HuH-7.5 (cell line): ENCODE results near the gene HNRNPD.
"Not testable (repeated sequence)": the region's sequence is repeated elsewhere in the genome, so short reads cannot be mapped to it uniquely, and the experiment has no call there.

ENCODE experiments used
- DNase-seq: peaks from one replicate; pipeline ENCODE4 v3.0.0; 2011; ENCODE audit warnings: low spot score

Gene HNRNPD

GRCh38 chr4:82372517-82373485 lies 990 bp downstream of the HNRNPD start:
- DNase-seq, result peak; percentile 55

GRCh38 chr4:82371497-82371896 lies 2.3 kb downstream of the HNRNPD start:
- DNase-seq, result no peak

GRCh38 chr4:82367438-82368097 lies 6.2 kb downstream of the HNRNPD start:
- DNase-seq, result no peak

GRCh38 chr4:82366431-82366830 lies 7.4 kb downstream of the HNRNPD start:
- not testable (repeated sequence) for DNase-seq

GRCh38 chr4:82363896-82364487 lies 9.8 kb downstream of the HNRNPD start:
- no peak for DNase-seq

DNA sequence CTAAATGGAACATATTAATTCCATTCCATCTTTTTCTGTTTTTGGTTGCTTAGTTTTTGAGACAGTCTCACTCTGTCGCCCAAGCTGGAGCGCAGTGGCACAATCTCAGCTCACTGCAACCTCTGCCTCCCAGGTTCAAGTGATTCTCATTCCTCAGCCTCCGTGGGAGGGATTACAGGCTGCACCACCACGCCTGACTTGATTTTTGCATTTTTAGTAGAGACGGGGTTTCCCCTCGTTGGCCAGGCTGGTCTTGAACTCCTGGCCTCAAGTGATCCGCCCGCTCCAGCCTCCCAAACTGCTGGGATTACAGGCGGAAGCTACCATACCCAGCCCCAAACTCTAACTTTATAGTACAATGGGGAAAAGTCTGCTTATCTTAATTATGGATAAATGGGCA lies 11.2 kb downstream of the HNRNPD start:
- no peak for DNase-seq

- DNase-seq, result no peak
These were observed 13.3 kb downstream of the HNRNPD start for GRCh38 chr4:82360298-82361177.

- DNase-seq, result no peak
These were observed 14.9 kb downstream of the HNRNPD start for GRCh38 chr4:82358847-82359246.

DNA sequence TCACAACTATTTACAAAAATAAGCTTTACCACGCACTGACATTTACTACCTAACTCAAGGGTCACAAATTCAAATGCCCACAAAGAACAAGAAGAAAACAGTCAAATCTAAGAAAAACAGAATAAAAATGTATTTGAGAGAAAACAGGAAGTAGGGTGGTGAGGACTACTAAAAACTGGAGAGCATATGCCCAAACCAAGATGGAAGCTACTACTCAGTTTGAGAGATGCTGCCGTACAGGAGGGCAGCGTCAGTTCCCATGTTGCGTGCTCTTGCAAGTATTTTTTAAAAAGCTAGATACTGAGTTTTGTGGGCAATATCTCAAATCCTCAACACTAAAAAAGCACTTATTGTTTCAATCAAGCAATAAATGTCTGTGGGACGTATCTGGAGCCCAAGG lies 16.2 kb downstream of the HNRNPD start:
- DNase-seq, result no peak

DNA sequence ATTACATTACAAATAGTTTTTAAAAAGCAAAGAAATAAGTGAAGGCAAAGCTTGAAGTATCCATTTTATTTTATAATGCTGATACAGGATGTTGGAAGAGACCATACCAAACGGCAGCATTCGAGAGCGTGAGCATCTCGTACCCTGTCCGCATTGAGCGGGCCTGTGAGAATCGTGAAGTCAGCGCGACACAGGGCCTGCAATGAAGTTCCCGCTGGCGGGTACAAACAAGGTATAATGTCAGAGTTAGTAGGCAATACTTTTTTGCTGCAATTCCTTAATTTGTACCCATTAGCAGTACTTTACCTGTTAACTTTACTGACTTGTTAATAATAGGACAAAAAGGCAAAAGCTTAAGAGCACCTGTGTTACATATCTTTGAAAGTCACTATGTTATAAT lies 19.0 kb downstream of the HNRNPD start:
- no peak for DNase-seq

- DNase-seq, result no peak
These were observed 20.9 kb downstream of the HNRNPD start for GRCh38 chr4:82352825-82353366.

DNA sequence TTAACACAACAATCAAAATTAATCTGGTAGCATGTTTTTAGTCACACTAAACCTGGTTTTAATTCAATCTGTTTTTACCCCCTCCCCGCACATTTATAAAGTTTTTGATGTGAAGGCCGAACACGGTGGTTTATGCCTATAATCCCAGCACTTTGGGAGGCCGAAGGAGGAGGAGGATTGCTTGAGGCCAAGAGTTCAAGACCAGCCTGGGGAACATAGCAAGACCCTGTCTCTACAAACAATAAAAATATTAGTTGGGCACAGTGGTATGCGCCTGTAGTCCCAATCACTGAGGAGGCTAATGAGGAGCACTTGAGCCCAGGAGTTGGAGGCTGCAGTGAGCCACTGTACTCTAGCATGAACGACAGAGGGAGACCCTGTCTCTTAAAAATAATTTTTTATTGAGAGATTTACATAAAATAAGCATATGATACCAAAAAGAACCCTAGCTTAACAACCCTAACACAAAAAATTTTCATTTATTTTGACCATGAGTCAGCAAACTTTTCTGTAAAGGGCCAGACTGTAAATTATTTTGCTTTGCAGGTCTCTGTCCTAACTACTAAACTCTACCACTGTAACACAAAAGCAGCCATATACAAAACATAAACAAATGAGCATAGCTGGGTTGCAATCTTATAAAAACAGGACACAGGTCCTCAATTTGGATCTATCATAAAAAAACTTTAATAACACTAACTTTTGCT lies 21.5 kb downstream of the HNRNPD start:
- no peak for DNase-seq

GRCh38 chr4:82346126-82346525 lies 27.7 kb downstream of the HNRNPD start:
- DNase-seq, result no peak

DNA sequence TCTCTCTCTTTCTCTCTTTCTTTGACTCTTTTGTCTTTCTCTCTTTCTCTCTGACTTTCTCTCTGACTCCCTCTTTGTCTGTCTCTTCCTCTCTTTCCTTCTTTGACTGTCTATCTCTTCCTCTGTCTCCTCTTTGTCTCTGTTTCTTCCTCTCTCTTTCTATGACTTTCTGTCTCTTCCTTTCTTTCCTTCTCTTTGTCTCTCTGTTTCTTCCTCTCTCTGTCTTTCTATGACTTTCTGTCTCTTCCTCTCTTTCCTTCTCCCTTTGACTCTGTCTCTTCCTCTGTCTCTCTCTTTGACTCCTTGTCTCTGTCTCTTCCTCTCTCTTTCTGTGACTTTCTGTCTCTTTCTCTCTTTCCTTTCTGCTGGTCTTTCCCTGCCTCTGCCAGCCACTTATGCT lies 38.7 kb downstream of the HNRNPD start:
- DNase-seq, result no peak

DNA sequence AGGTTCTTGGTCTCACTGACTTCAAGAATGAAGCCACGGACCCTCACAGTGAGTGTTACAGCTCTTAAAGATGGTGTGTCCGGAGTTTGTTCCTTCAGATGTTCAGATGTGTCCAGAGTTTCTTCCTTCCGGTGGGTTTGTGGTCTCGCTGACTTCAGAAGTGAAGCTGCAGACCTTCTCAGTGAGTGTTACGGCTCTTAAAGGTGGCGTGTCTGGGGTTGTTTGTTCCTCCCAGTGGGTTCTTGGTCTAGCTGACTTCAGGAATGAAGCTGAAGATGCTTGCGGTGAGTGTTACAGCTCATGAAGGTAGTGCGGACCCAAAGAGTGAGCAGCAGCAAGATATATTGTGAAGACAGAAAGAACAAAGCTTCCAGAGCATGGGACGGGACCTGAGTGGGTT lies 40.1 kb downstream of the HNRNPD start:
- not testable (repeated sequence) for DNase-seq

GRCh38 chr4:82331814-82332213 lies 42.0 kb downstream of the HNRNPD start:
- DNase-seq, result no peak

DNA sequence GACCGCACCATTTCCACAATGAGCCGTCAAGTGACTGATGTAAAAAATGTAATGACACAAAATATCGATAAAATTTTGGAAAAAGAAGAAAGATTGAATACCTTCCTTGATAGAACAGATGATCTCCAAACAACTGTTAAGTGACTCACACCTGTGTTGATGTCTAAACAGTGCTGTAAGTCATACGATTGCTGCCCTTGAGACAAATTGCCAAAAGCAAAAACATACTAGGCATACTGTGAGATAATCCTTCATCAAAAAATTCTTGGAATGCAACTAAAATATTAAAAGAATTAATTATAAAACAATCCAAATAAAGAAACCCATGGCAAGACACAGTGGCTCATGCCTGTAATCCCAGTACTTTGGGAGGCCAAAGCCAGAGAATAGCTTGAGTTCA lies 53.4 kb downstream of the HNRNPD start:
- DNase-seq, result no peak

GRCh38 chr4:82303063-82303462 lies 70.7 kb downstream of the HNRNPD start:
- not testable (repeated sequence) for DNase-seq
